Body of pancreas (tissue), 4 donors: ENCODE measurements around the gene SGPL1.

ENCODE experiments used
- POLR2A ChIP-seq, 3 donors: fragments of 450-650 bp; IDR thresholded peaks; one replicate each; pipeline ENCODE4 v1.6.1; 2016; ENCODE audit warnings: antibody characterized with exemption in 3 of 3, mild to moderate bottlenecking in 2 of 3
- TF ChIP-seq, protein P1 (sequence below), 7 experiments: fragments of 450-650 bp in 4 of 7; fragments of 200-600 bp in 3 of 7; sonication (generic) in 3 of 7; IDR thresholded peaks; one replicate each; pipeline ENCODE4 v1.5.1; 2016 to 2019; ENCODE audit warnings: antibody characterized with exemption in 7 of 7

- TF ChIP-seq, protein P1, sequence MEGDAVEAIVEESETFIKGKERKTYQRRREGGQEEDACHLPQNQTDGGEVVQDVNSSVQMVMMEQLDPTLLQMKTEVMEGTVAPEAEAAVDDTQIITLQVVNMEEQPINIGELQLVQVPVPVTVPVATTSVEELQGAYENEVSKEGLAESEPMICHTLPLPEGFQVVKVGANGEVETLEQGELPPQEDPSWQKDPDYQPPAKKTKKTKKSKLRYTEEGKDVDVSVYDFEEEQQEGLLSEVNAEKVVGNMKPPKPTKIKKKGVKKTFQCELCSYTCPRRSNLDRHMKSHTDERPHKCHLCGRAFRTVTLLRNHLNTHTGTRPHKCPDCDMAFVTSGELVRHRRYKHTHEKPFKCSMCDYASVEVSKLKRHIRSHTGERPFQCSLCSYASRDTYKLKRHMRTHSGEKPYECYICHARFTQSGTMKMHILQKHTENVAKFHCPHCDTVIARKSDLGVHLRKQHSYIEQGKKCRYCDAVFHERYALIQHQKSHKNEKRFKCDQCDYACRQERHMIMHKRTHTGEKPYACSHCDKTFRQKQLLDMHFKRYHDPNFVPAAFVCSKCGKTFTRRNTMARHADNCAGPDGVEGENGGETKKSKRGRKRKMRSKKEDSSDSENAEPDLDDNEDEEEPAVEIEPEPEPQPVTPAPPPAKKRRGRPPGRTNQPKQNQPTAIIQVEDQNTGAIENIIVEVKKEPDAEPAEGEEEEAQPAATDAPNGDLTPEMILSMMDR (IDR thresholded peaks at IDR 0.05): no peak
- TF ChIP-seq POLR2A (IDR thresholded peaks at IDR 0.05): no peak
These were observed 20.6 kb downstream of the SGPL1 start for GRCh38 chr10:70836319-70836718.
